ENCODE measurements around the gene TUBB2A. TPM values are rescaled to one million over a fixed set of nuclear protein-coding genes. Genes with fewer than 3 reads are reported as not detected.

TUBB2A gene
- total and polyA plus RNA-seq, 2 of the 13 experiments (the other 11 are each of a cell fraction or from before 2014, with no cell fraction given): 35.3 to 106 TPM

DNA sequence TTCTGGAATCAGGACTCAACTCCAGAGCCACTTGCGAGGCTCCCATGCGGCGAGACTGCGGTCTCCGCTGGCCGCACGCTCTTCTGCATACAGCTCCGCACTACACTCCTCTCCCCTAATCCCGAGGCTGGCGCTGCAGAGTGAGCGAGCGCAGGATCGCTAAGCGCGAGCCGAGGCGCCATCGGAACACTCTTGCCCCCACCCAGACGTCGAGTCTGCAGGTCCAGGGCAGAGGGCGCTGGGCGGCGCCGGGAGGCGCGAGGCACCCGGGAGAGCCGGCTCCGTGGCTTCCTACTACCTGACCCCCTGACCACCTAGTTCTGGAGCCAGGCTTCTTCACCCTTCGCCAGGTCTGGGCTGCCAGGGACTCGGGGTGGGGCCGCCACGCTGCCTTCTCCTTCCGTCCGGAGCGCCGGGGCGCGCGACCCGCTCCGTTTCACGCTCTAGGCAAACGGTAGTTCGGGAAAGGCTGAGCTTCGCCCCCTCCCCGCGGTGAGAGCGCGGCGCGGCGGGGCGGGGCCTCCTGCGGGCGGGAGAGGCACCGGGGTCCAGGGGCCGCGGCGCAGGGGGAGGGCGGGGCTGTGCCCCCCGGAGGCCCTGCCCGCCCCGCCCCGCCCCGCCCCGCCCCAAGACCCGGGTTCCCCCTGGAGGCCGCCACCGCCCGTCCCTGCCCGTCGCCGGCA is 5.4 kb upstream of the TUBB2A start:
- Histone ChIP-seq H3K27ac (ENCODE audit: extremely low read length, insufficient read depth, low read length) (peak overlapping the region; percentile 89), H3K36me3 (replicated peaks in 1 of 2; ENCODE audit: control insufficient read depth in 1 of 2, insufficient read depth in 2 of 2, low read length in 2 of 2) (no peaks in the 10 kb centered on the region), H3K4me2 (ENCODE audit: low read depth, low read length) (peak overlapping the region; percentile 93), H3K4me3 (replicated peaks in 1 of 3; ENCODE audit: insufficient read depth in 1 of 3, low read depth in 2 of 3, low read length in 3 of 3) (peak overlapping the region; percentile 67 to 84 (median 72)), H3K79me2 (ENCODE audit: insufficient read depth, low read length) (no peaks in the 10 kb centered on the region), H2AFZ (ENCODE audit: low read length) (peak overlapping the region; percentile 42), H4K20me1 (ENCODE audit: insufficient read depth, low read length) (no peaks in the 10 kb centered on the region), H3K9me3 (ENCODE audit: low read length) (no peaks in the 10 kb centered on the region), H3K4me1 (ENCODE audit: insufficient read depth, low read length) (peaks cover 71% of the 10 kb centered on the region), H3K9ac (ENCODE audit: insufficient read depth, low read depth, low read length) (peak overlapping the region; percentile 81), H3K27me3 (ENCODE audit: control insufficient read depth in 1 of 2, insufficient read depth in 2 of 2, low read length in 2 of 2) (no peaks in the 10 kb centered on the region)
- 1% methylated on average over 18 of the region's 74 CpGs for WGBS (ENCODE audit: low lambda C conversion rate)
- BruUV-seq (replicated peaks): TSS peak; percentile 95
- intact Hi-C loops (cut with micrococcal nuclease; ENCODE audit: unreplicated experiment) (loop anchor here (1.0 to 2.0 kb wide), 3 partner anchors 36 to 88 kb away; no protein-coding TSS in a partner anchor), in situ Hi-C loops (cut with HindIII; ENCODE audit: extremely low pct_ligation_motif_present, low pct_unique_long_range_greater_than_20kb) (no loop called here)
- ChIA-PET POLR2A (interaction anchor here (0.6 to 2.0 kb wide), 22 partner anchors 9 to 858 kb away, joined by 3 to 17 read pairs (median 5); partner anchors contain the start of genes BPHL and PSMG4), CTCF (ENCODE audit: low intra/inter-chr PET ratio, low total read pairs) (interaction anchor here (2.4 kb wide), 1 partner anchor 36 kb away, joined by 12 read pairs; no protein-coding TSS in a partner anchor)
- FAIRE-seq (no peak), ATAC-seq (peak; percentile 91), DNase-seq (ENCODE audit: low spot score) (peak; percentile 80)
- TF ChIP-seq ZNF660 (CRISPR knock-in tag; IDR thresholded peaks at IDR 0.05; ENCODE audit: borderline replicate concordance, low read depth) (0 out of 2 replicates have a peak, but pooled peaks have one; percentile 48), ZFP82 (CRISPR knock-in tag; IDR thresholded peaks at IDR 0.05; ENCODE audit: borderline replicate concordance) (0 out of 2 replicates have a peak, but pooled peaks have one; percentile 57), MED1 (CRISPR knock-in tag; IDR thresholded peaks at IDR 0.05) (peak; percentile 82), ZC3H13 (CRISPR knock-in tag; IDR thresholded peaks at IDR 0.05) (peak; percentile 93), ZNF629 (CRISPR knock-in tag; conservative IDR thresholded peaks at IDR 0.05) (peak; percentile 14; the same call in 1 of the 2 replicates), ZNF615 (CRISPR knock-in tag; IDR thresholded peaks at IDR 0.05; ENCODE audit: borderline replicate concordance) (no peak), ZNF775 (CRISPR knock-in tag; IDR thresholded peaks at IDR 0.05; ENCODE audit: borderline replicate concordance) (peak; percentile 57; the same call in 1 of the 2 replicates), KDM5B (CRISPR knock-in tag; IDR thresholded peaks at IDR 0.05; ENCODE audit: borderline replicate concordance) (peak; percentile 98), JARID2 (CRISPR knock-in tag; IDR thresholded peaks at IDR 0.05; ENCODE audit: insufficient replicate concordance) (peak; percentile 82), HOXA9 (CRISPR knock-in tag; IDR thresholded peaks at IDR 0.05; ENCODE audit: borderline replicate concordance) (peak; percentile 90)
- TF ChIP-seq, protein P1, sequence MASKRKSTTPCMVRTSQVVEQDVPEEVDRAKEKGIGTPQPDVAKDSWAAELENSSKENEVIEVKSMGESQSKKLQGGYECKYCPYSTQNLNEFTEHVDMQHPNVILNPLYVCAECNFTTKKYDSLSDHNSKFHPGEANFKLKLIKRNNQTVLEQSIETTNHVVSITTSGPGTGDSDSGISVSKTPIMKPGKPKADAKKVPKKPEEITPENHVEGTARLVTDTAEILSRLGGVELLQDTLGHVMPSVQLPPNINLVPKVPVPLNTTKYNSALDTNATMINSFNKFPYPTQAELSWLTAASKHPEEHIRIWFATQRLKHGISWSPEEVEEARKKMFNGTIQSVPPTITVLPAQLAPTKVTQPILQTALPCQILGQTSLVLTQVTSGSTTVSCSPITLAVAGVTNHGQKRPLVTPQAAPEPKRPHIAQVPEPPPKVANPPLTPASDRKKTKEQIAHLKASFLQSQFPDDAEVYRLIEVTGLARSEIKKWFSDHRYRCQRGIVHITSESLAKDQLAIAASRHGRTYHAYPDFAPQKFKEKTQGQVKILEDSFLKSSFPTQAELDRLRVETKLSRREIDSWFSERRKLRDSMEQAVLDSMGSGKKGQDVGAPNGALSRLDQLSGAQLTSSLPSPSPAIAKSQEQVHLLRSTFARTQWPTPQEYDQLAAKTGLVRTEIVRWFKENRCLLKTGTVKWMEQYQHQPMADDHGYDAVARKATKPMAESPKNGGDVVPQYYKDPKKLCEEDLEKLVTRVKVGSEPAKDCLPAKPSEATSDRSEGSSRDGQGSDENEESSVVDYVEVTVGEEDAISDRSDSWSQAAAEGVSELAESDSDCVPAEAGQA (IDR thresholded peaks at IDR 0.05; ENCODE audit: low read depth): 0 out of 2 replicates have a peak, but pooled peaks have one; percentile 13
- TF ChIP-seq, protein P1 (CRISPR knock-in tag; IDR thresholded peaks at IDR 0.05; ENCODE audit: borderline replicate concordance): no peak
- TF ChIP-seq, protein P2, sequence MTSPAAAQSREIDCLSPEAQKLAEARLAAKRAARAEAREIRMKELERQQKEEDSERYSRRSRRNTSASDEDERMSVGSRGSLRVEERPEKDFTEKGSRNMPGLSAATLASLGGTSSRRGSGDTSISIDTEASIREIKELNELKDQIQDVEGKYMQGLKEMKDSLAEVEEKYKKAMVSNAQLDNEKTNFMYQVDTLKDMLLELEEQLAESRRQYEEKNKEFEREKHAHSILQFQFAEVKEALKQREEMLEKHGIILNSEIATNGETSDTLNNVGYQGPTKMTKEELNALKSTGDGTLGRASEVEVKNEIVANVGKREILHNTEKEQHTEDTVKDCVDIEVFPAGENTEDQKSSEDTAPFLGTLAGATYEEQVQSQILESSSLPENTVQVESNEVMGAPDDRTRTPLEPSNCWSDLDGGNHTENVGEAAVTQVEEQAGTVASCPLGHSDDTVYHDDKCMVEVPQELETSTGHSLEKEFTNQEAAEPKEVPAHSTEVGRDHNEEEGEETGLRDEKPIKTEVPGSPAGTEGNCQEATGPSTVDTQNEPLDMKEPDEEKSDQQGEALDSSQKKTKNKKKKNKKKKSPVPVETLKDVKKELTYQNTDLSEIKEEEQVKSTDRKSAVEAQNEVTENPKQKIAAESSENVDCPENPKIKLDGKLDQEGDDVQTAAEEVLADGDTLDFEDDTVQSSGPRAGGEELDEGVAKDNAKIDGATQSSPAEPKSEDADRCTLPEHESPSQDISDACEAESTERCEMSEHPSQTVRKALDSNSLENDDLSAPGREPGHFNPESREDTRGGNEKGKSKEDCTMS (CRISPR knock-in tag; conservative IDR thresholded peaks at IDR 0.05): no peak; the same call in 1 of the 2 replicates

Data from HepG2 (cell line).